ENCODE results near the gene RTF2. TPM values are rescaled to one million over a fixed set of nuclear protein-coding genes. Genes with fewer than 3 reads are reported as not detected.

RTF2 gene
- polyA plus RNA-seq, 1 donor (not counting 4 experiments of a cell fraction or from before 2014, with no cell fraction given), result 63.4 TPM

DNA sequence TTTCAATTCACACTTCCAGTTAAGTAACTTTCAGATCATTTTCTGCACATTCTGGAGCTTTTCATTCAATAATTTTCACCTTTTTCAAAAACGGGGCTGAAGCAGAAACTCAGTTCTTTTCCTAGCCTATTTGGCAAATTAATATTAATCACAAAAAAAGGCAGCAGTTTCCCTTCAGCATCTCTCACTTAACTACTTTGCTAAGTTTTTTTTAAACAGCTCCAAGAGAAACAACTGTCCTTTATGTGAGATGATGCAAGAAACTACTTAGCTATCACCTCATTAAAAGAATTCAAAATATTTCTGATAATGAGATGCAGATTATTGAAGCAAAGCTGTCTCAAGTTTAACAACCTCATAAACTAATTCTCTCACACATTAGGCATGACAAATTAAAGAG lies 44.5 kb upstream of the RTF2 start:
- dilution Hi-C loops (cut with MboI; ENCODE audit: extremely low pct_ligation_motif_present, low sequenced_read_pairs), result no loop called here
- TF ChIP-seq EZH2 (IDR thresholded peaks at IDR 0.05; ENCODE audit: low read length), result no peak
- TF ChIP-seq, protein P1, sequence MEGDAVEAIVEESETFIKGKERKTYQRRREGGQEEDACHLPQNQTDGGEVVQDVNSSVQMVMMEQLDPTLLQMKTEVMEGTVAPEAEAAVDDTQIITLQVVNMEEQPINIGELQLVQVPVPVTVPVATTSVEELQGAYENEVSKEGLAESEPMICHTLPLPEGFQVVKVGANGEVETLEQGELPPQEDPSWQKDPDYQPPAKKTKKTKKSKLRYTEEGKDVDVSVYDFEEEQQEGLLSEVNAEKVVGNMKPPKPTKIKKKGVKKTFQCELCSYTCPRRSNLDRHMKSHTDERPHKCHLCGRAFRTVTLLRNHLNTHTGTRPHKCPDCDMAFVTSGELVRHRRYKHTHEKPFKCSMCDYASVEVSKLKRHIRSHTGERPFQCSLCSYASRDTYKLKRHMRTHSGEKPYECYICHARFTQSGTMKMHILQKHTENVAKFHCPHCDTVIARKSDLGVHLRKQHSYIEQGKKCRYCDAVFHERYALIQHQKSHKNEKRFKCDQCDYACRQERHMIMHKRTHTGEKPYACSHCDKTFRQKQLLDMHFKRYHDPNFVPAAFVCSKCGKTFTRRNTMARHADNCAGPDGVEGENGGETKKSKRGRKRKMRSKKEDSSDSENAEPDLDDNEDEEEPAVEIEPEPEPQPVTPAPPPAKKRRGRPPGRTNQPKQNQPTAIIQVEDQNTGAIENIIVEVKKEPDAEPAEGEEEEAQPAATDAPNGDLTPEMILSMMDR (optimal IDR thresholded peaks at IDR 0.05 in 1 of 3, IDR thresholded peaks at IDR 0.05 in 1 of 3, conservative IDR thresholded peaks at IDR 0.05 in 1 of 3; ENCODE audit: extremely low read depth in 1 of 3, insufficient read depth in 2 of 3, low read length in 3 of 3), result no peak
- FAIRE-seq, result no peak

DNA sequence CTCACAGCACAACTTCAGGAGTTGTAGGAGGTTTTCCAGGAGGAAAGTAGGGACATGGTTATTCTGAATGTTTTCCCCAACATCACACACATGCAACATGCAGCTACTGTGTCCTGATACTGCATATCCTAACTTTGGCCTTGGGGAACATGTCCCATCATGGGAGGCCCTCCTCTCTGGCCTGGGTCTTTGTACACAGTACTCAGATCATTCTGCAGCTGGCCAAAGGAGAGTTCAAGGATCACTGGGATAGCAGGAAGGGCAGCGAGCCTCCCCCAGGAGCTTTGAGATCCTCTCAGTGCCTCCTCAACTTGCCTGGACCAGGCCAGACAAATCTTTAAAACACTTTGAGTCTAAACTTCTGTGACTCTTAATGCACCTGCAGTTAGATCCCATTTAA lies 43.5 kb upstream of the RTF2 start:
- dilution Hi-C loops (cut with MboI; ENCODE audit: extremely low pct_ligation_motif_present, low sequenced_read_pairs), result no loop called here
- TF ChIP-seq, protein P1 (optimal IDR thresholded peaks at IDR 0.05 in 1 of 3, IDR thresholded peaks at IDR 0.05 in 1 of 3, conservative IDR thresholded peaks at IDR 0.05 in 1 of 3; ENCODE audit: extremely low read depth in 1 of 3, insufficient read depth in 2 of 3, low read length in 3 of 3), result no peak
- TF ChIP-seq EZH2 (IDR thresholded peaks at IDR 0.05; ENCODE audit: low read length), result no peak
- FAIRE-seq, result no peak

More for the DNA sequence above, 44.5 kb upstream of the RTF2 start:
- Histone ChIP-seq H3K27ac (ENCODE audit: control insufficient read depth, insufficient read depth, low read length) (no peak overlapping the region), H3K9me1 (ENCODE audit: control insufficient read depth, extremely low read depth, insufficient read depth, low read length) (no peaks in the 10 kb centered on the region), H3K9me3 (ENCODE audit: control insufficient read depth, low read depth, low read length) (no peaks in the 10 kb centered on the region), H3K36me3 (ENCODE audit: control insufficient read depth in 2 of 2, extremely low read depth in 1 of 2, insufficient read depth in 2 of 2, low read length in 2 of 2) (no peaks in the 10 kb centered on the region), H3K9ac (ENCODE audit: control insufficient read depth, extremely low read depth, insufficient read depth, low read length) (no peak overlapping the region), H3K79me2 (ENCODE audit: control insufficient read depth, insufficient read depth, low read length) (no peaks in the 10 kb centered on the region), H4K20me1 (ENCODE audit: control insufficient read depth, extremely low read depth, insufficient read depth, low read length) (no peaks in the 10 kb centered on the region), H2AFZ (ENCODE audit: control insufficient read depth, low read length) (no peak overlapping the region), H3K27me3 (ENCODE audit: control insufficient read depth, extremely low read depth, insufficient read depth, low read length) (no peaks in the 10 kb centered on the region), H3K4me3 (ENCODE audit: control insufficient read depth in 2 of 3, extremely low read depth in 1 of 3, insufficient read depth in 2 of 3, low read depth in 1 of 3, low read length in 3 of 3) (no peak overlapping the region), H3K4me1 (ENCODE audit: control insufficient read depth, extremely low read depth, insufficient read depth, low read length) (peaks cover 7% of the 10 kb centered on the region), H3K4me2 (ENCODE audit: control insufficient read depth, extremely low read depth, insufficient read depth, low read depth, low read length) (no peak overlapping the region)
- no peak for DNase-seq (ENCODE audit: low read depth, low spot score)

More for the DNA sequence above, 43.5 kb upstream of the RTF2 start:
- H3K9me3 ChIP-seq (ENCODE audit: control insufficient read depth, low read depth, low read length), result no peaks in the 10 kb centered on the region
- H3K36me3 ChIP-seq (ENCODE audit: control insufficient read depth in 2 of 2, extremely low read depth in 1 of 2, insufficient read depth in 2 of 2, low read length in 2 of 2), result no peaks in the 10 kb centered on the region
- H3K27me3 ChIP-seq (ENCODE audit: control insufficient read depth, extremely low read depth, insufficient read depth, low read length), result no peaks in the 10 kb centered on the region
- H2AFZ ChIP-seq (ENCODE audit: control insufficient read depth, low read length), result no peak overlapping the region
- DNase-seq (ENCODE audit: low read depth, low spot score), result no peak
- no peak overlapping the region for H3K9ac ChIP-seq (ENCODE audit: control insufficient read depth, extremely low read depth, insufficient read depth, low read length)
- no peaks in the 10 kb centered on the region for H3K79me2 ChIP-seq (ENCODE audit: control insufficient read depth, insufficient read depth, low read length)
- no peak overlapping the region for H3K27ac ChIP-seq (ENCODE audit: control insufficient read depth, insufficient read depth, low read length)
- no peak overlapping the region for H3K4me2 ChIP-seq (ENCODE audit: control insufficient read depth, extremely low read depth, insufficient read depth, low read depth, low read length)
- no peak overlapping the region for H3K4me3 ChIP-seq (ENCODE audit: control insufficient read depth in 2 of 3, extremely low read depth in 1 of 3, insufficient read depth in 2 of 3, low read depth in 1 of 3, low read length in 3 of 3)
- H3K9me1 ChIP-seq (ENCODE audit: control insufficient read depth, extremely low read depth, insufficient read depth, low read length), result no peaks in the 10 kb centered on the region
- H4K20me1 ChIP-seq (ENCODE audit: control insufficient read depth, extremely low read depth, insufficient read depth, low read length), result no peaks in the 10 kb centered on the region
- H3K4me1 ChIP-seq (ENCODE audit: control insufficient read depth, extremely low read depth, insufficient read depth, low read length), result peaks cover 12% of the 10 kb centered on the region
